HG02759 (cell line): ENCODE measurements around the gene P3H2.

Experiments used
- ATAC-seq: cut with Tn5 transposase; IDR thresholded peaks from one replicate; pipeline ENCODE4 v1.9.1; 2021; ENCODE audit warnings: mild to moderate bottlenecking, moderate library complexity; ENCODE audit not compliant: unreplicated experiment

The P3H2 gene

GRCh38 chr3:189907803-189908202 lies 212.9 kb downstream of the P3H2 start:
- ATAC-seq: no peak
